ENCODE results near the gene ONECUT2.

DNA sequence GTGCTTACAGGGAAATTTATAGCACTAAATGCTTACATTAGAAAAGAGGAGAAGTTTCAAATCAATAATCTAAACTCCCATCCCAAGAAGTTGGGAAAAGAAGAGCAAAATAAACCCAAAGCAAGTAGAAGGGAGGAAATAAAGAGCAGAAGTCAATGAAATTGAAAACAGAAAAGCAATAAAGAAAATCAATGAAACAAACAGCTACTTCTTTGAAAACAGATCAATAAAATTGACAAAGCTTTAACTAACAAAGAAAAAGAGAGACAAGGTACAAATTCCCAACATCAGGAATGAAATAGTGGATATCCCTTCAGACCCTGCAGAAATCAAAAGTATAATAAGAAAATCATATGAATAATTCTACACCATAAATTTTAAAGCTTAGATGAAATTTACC is 25.5 kb upstream of the ONECUT2 start:
- TF ChIP-seq EZH2 (IDR thresholded peaks at IDR 0.05; ENCODE audit: borderline replicate concordance, low read length), result no peak
- TF ChIP-seq, protein P1, sequence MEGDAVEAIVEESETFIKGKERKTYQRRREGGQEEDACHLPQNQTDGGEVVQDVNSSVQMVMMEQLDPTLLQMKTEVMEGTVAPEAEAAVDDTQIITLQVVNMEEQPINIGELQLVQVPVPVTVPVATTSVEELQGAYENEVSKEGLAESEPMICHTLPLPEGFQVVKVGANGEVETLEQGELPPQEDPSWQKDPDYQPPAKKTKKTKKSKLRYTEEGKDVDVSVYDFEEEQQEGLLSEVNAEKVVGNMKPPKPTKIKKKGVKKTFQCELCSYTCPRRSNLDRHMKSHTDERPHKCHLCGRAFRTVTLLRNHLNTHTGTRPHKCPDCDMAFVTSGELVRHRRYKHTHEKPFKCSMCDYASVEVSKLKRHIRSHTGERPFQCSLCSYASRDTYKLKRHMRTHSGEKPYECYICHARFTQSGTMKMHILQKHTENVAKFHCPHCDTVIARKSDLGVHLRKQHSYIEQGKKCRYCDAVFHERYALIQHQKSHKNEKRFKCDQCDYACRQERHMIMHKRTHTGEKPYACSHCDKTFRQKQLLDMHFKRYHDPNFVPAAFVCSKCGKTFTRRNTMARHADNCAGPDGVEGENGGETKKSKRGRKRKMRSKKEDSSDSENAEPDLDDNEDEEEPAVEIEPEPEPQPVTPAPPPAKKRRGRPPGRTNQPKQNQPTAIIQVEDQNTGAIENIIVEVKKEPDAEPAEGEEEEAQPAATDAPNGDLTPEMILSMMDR (conservative IDR thresholded peaks at IDR 0.05 in 1 of 2, IDR thresholded peaks at IDR 0.05 in 1 of 2; ENCODE audit: extremely low read depth in 1 of 2, insufficient read depth in 1 of 2, low read depth in 1 of 2, low read length in 2 of 2), result no peak

Measured in mammary epithelial cell (primary cell).